GM10248 (cell line): ENCODE results near the gene ZFAND3.

Source experiments
- CTCF ChIA-PET: fragments of 300-600 bp; sonication (Branson Sonifier 250); formaldehyde crosslinking; extraction: SDS; loops from one replicate; lab custom pipeline; 2021; ENCODE audit warnings: antibody characterized with exemption; lab: Yijun Ruan, JAX
- POLR2A ChIA-PET: fragments of 350-650 bp; sonication (Branson Sonifier 250); formaldehyde crosslinking; extraction: SDS; loops from one replicate; lab custom pipeline; 2020; ENCODE audit warnings: antibody characterized with exemption; lab: Yijun Ruan, JAX
- DNase-seq: peaks from one replicate; pipeline ENCODE4 v3.0.0; 2012; ENCODE audit errors: extremely low spot score
- TF ChIP-seq, protein P1 (sequence below): IDR thresholded peaks from 2 replicates; pipeline ENCODE4 v1.5.1; 2012; ENCODE audit warnings: mild to moderate bottlenecking, low read depth; ENCODE audit errors: extremely low read depth, missing control alignments, control extremely low read depth

The ZFAND3 gene, protein sequence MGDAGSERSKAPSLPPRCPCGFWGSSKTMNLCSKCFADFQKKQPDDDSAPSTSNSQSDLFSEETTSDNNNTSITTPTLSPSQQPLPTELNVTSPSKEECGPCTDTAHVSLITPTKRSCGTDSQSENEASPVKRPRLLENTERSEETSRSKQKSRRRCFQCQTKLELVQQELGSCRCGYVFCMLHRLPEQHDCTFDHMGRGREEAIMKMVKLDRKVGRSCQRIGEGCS

DNA sequence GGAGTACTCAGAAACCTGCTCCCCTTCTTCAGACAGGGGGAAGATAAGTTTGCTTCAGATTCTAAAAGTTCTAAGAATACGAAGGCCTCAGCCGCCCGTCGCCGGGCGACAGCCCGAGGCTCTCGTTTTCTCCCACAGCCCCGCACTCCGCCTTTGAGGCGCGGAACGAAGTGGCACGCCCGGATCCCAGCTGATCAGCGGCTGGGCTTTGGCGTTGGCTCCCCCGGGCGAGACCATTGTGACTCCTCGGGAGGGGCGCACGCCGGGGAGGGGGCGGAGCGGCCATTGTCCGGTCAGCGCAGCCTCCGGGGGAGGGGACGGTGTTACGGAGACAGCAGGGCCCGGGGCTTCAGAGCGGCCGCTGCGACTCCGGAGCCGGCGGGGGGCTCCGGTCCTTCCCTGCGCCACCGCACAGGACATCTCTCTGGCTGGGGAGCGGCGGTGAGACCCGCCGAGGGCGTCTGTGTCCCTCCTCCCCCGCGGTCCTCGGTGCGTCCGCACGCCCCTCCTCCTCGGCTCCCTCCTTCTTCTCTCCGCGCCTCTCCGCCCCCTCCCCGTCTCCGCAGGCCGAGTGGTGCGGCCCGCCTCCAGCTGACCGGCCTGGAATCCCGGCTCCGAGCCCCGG, at the start of gene ZFAND3:
ZFAND3 (plus strand) TSS at position 551 of the 625 bp plus-strand sequence. CDS start 219 bp downstream, outside the sequence.
- TF ChIP-seq, protein P1, sequence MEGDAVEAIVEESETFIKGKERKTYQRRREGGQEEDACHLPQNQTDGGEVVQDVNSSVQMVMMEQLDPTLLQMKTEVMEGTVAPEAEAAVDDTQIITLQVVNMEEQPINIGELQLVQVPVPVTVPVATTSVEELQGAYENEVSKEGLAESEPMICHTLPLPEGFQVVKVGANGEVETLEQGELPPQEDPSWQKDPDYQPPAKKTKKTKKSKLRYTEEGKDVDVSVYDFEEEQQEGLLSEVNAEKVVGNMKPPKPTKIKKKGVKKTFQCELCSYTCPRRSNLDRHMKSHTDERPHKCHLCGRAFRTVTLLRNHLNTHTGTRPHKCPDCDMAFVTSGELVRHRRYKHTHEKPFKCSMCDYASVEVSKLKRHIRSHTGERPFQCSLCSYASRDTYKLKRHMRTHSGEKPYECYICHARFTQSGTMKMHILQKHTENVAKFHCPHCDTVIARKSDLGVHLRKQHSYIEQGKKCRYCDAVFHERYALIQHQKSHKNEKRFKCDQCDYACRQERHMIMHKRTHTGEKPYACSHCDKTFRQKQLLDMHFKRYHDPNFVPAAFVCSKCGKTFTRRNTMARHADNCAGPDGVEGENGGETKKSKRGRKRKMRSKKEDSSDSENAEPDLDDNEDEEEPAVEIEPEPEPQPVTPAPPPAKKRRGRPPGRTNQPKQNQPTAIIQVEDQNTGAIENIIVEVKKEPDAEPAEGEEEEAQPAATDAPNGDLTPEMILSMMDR: no peak
- ChIA-PET CTCF (interaction anchor here (1.6 kb wide), 1 partner anchor 13 kb away, joined by 4 read pairs; no protein-coding TSS in a partner anchor), POLR2A (interaction anchor here (0.6 to 1.0 kb wide), 3 partner anchors 8 to 63 kb away, joined by 3 to 6 read pairs (median 3); no protein-coding TSS in a partner anchor)
- DNase-seq: peak; percentile 96

DNA sequence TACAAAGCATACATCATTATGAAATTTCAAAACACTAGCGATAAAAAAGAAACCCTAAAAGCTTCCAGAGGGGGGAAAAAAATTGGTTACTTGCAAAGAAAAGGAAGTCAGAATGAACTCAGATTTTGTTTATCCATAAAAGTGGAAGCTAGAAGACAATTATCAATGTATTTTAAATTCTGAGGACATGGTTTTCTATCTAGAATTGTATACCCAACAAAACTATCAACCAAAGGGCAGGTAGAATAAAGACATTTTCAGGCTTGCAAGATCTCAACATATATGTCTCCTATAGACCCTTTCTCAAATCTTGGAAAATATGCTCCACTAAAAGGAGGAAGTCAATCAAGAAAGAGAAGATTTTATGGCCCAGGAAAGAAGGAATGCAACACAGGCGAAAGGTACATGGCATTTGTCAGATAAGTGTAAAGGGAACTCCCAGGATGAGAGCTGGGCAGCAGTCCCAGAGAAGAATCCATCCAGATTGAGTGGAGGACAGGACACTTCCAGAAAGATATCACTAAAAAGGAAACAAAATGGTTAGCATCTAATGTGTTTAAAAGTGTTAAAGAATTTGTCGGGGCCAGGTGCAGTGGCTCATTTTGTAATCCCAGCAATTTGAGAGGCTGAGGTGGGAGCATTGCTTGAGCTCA, 45.4 kb upstream of the ZFAND3 start:
- DNase-seq: no peak
- CTCF ChIA-PET: interaction anchor here (1.2 kb wide), 2 partner anchors 16 to 17 kb away, joined by 3 to 4 read pairs; no protein-coding TSS in a partner anchor
- TF ChIP-seq, protein P1: no peak
- POLR2A ChIA-PET: no interaction called here

DNA sequence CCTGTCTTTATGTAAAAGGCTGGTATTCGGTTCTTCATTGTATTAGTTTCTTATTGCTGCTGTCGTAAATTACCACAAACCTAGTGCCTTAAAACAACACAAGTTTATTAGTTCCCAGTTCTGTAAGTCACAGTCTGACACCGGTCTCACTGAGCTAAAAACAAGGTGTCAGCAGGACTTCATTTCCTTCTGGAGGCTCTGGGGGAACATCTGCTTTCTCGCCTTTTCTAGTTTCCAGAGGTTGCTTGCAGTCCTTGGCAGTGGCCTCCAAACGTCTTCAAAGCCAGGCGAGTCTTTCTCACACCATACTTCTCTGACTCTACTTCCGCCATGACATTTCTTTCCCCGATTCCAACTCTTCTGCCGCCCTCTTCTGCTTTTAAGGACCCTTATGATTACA, 43.0 kb upstream of the ZFAND3 start:
- CTCF ChIA-PET: no interaction called here
- DNase-seq: no peak
- POLR2A ChIA-PET: no interaction called here
- TF ChIP-seq, protein P1: no peak

DNA sequence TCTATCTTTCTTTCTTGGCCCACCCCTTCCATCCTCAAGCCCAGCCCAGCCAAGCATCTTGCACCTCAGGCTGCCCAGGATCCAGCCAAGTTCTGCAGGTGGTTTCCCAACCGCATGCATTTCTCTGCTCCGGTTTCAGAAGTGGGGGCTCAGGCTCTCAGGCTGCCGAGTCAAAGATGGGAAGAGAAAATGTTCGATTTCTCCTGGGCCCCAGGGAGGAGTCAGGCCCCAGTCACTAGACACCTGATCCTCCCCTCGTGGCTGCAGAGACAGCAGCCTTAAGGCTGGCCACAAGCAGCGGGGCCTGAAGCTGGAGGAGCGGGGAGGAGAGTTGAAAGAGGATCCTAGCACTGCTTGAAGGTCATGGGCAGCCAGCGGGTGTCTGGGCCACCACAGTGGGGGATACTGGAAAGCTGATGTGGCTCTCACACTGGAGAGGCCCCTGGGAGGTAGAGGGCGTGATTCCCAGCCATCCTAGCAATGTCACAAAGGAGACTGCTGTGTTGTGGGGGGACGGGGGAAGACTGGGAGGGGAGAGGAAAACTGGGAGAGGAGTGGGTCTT, 42.2 kb upstream of the ZFAND3 start:
- TF ChIP-seq, protein P1: no peak

DNA sequence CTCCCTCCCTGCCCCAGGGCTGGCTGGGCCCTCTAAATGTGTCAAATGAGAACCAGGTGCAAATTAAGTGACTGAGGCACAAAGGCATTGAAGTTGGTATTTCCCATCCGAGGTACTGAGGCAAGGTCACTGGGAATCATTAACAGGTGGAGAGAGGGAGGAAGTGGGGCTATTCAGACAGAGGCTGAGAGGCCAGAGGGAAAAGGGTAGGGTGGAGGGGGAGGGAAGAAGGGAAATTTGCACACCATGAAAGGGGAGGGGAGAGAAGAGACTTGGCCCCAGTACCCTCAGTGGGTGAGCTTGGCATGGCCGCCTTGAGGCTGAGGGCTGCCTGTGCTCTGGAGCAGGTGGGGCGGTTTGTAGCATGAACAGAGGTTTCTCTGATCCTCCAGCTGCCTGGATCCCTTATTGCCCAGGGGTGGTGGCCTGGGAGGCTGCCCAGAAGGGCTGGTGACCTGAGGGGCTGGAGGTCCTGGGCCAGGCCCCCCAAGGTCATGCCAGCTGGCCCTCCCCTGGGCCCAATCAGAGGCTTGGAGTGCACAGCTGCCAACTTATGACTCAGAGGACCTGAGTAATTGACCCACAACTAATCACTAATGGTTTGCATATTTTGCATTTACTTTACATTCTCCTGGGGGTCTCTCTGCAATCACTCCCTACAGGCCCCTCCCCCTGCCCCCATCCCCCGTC, 40.3 kb upstream of the ZFAND3 start:
- ChIA-PET CTCF (interaction anchor here (1.2 kb wide), 1 partner anchor 58 kb away, joined by 3 read pairs; no protein-coding TSS in a partner anchor), POLR2A (interaction anchor here (0.7 kb wide), 1 partner anchor 217 kb away, joined by 3 read pairs; no protein-coding TSS in a partner anchor)
- DNase-seq: no peak
- TF ChIP-seq, protein P1: no peak

More for the DNA sequence above, 42.2 kb upstream of the ZFAND3 start:
- DNase-seq: peak; percentile 57
- ChIA-PET POLR2A (no interaction called here), CTCF (interaction anchor here (1.4 kb wide), 1 partner anchor 14 kb away, joined by 3 read pairs; no protein-coding TSS in a partner anchor)
